PC-9 (cell line): ENCODE measurements around the gene SMARCC2. TPM values are rescaled to one million over a fixed set of nuclear protein-coding genes. Genes with fewer than 3 reads are reported as not detected.

ENCODE experiments used
- BruUV-seq: library from RNA; stranded (reverse); fragments of 400-500 nt; replicated peaks from 2 replicates; lab custom pipeline; 2021; lab: Mats Ljungman, UMichigan
- CTCF ChIA-PET: fragments of 300-600 bp; sonication (Branson Sonifier 250); formaldehyde crosslinking; loops from one replicate; lab custom pipeline; 2022; ENCODE audit warnings: antibody characterized with exemption; lab: Charles Lee
- POLR2A ChIA-PET: fragments of 300-600 bp; sonication (Branson Sonifier 250); formaldehyde crosslinking; loops from one replicate; lab custom pipeline; 2022; ENCODE audit warnings: antibody characterized with exemption; ENCODE audit not compliant: unreplicated experiment; lab: Charles Lee
- DNase-seq, 2 experiments: peaks; one replicate each; pipeline versions ENCODE4 v3.0.0 to v3.0.0-alpha.2; 2015 to 2022; ENCODE audit warnings: mixed read lengths in 1 of 2
- H2AFZ ChIP-seq: fragments of 200-600 bp; sonication (generic); 2 replicates; pipeline ENCODE4 v1.8.1; 2017; ENCODE audit warnings: antibody characterized with exemption
- H3F3A ChIP-seq: fragments of 200-600 bp; sonication (generic); 2 replicates; pipeline ENCODE4 v1.8.1; 2017; ENCODE audit warnings: antibody characterized with exemption, mild to moderate bottlenecking, low read depth; ENCODE audit not compliant: insufficient read depth
- H3K27ac ChIP-seq: fragments of 200-600 bp; sonication (generic); 2 replicates; pipeline ENCODE4 v1.6.1; 2016; ENCODE audit warnings: mixed run types
- H3K27me3 ChIP-seq: fragments of 200-600 bp; sonication (generic); 2 replicates; pipeline ENCODE4 v1.6.1; 2016; ENCODE audit warnings: low read depth, mixed run types; ENCODE audit not compliant: insufficient read depth
- H3K36me3 ChIP-seq: fragments of 200-600 bp; sonication (generic); 2 replicates; pipeline ENCODE4 v1.6.1; 2016; ENCODE audit warnings: low read depth, mixed run types
- H3K4me1 ChIP-seq: fragments of 200-600 bp; sonication (generic); replicated peaks from 2 replicates; pipeline ENCODE4 v1.6.1; 2016; ENCODE audit warnings: mixed run types; ENCODE audit not compliant: insufficient read depth
- H3K4me2 ChIP-seq: fragments of 200-600 bp; sonication (generic); 2 replicates; pipeline ENCODE4 v1.6.1; 2017; ENCODE audit warnings: mixed run types
- H3K4me3 ChIP-seq: fragments of 200-600 bp; sonication (generic); 2 replicates; pipeline ENCODE4 v1.6.1; 2016; ENCODE audit warnings: mixed run types
- H3K79me2 ChIP-seq: fragments of 200-600 bp; sonication (generic); 2 replicates; pipeline ENCODE4 v1.6.1; 2017; ENCODE audit warnings: low read depth, mixed run types
- H3K9me2 ChIP-seq: fragments of 200-600 bp; sonication (generic); 2 replicates; pipeline ENCODE4 v1.8.1; 2017; ENCODE audit warnings: mild to moderate bottlenecking; ENCODE audit not compliant: insufficient read depth
- H3K9me3 ChIP-seq: fragments of 200-600 bp; sonication (generic); 2 replicates; pipeline ENCODE4 v1.8.1; 2016; ENCODE audit warnings: low read depth; ENCODE audit not compliant: insufficient read depth
- H4K20me1 ChIP-seq: fragments of 200-600 bp; sonication (generic); 2 replicates; pipeline ENCODE4 v1.8.1; 2017; ENCODE audit not compliant: insufficient read depth
- EZH2 ChIP-seq: fragments of 200-600 bp; sonication (generic); IDR thresholded peaks from 2 replicates; pipeline ENCODE4 v1.8.0; 2017; ENCODE audit warnings: antibody characterized with exemption, low read depth
- intact Hi-C: fragments of 100-400 bp; cut with micrococcal nuclease; formaldehyde crosslinking; loops from one replicate; pipeline ENCODE4 v1.10.0; 2022; ENCODE audit not compliant: unreplicated experiment
- total RNA-seq: library from RNA; stranded (reverse); gene quantifications from 2 replicates; pipeline ENCODE4 v1.2.3, GENCODE V29; 2021
- TF ChIP-seq, protein P1 (sequence below): fragments of 200-600 bp; sonication (generic); conservative IDR thresholded peaks from 2 replicates; pipeline ENCODE4 v1.6.1; 2017; ENCODE audit warnings: mixed run types, antibody characterized with exemption, mild to moderate bottlenecking, moderate library complexity

SMARCC2 gene
- total RNA-seq, 1 experiment from 2014 or later, result 86.4 TPM

DNA sequence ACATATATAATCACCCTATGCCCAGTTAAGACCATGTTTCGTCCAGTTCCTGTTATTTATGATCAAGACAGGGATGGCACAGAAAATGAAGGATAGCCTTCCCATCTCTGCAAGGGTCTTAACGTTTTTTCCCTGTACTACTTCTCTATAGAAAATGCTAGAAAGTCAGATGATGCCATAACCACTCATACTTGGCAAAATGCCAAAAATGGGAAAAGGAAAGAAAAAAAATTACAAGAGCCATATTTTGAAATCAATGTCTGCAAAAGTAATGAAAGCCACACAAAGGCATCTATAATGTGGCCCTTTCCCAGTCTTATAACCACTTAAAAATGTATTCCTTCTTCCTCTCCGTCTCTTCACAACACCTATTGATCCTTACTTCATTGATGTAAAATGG, 38.7 kb downstream of the SMARCC2 start:
- Histone ChIP-seq H3F3A (peaks cover 30% of the 10 kb centered on the region), H3K79me2 (peaks cover 9% of the 10 kb centered on the region; the same call in 1 of the 2 replicates), H4K20me1 (no peaks in the 10 kb centered on the region), H3K27me3 (no peaks in the 10 kb centered on the region), H3K4me1 (peaks cover 35% of the 10 kb centered on the region), H3K36me3 (no peaks in the 10 kb centered on the region), H3K4me2 (no peak overlapping the region), H3K4me3 (no peak overlapping the region), H3K9me2 (no peaks in the 10 kb centered on the region), H3K27ac (no peak overlapping the region), H3K9me3 (no peaks in the 10 kb centered on the region), H2AFZ (no peak overlapping the region)
- no peak for TF ChIP-seq EZH2
- TF ChIP-seq, protein P1, sequence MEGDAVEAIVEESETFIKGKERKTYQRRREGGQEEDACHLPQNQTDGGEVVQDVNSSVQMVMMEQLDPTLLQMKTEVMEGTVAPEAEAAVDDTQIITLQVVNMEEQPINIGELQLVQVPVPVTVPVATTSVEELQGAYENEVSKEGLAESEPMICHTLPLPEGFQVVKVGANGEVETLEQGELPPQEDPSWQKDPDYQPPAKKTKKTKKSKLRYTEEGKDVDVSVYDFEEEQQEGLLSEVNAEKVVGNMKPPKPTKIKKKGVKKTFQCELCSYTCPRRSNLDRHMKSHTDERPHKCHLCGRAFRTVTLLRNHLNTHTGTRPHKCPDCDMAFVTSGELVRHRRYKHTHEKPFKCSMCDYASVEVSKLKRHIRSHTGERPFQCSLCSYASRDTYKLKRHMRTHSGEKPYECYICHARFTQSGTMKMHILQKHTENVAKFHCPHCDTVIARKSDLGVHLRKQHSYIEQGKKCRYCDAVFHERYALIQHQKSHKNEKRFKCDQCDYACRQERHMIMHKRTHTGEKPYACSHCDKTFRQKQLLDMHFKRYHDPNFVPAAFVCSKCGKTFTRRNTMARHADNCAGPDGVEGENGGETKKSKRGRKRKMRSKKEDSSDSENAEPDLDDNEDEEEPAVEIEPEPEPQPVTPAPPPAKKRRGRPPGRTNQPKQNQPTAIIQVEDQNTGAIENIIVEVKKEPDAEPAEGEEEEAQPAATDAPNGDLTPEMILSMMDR, result no peak
- POLR2A ChIA-PET, result interaction anchor here (0.6 kb wide), 1 partner anchor 11 kb away, joined by 9 read pairs; no protein-coding TSS in a partner anchor
- CTCF ChIA-PET, result interaction anchor here (0.6 kb wide), 2 partner anchors 18 to 176 kb away, joined by 5 to 11 read pairs; no protein-coding TSS in a partner anchor
- DNase-seq, result no peak
- BruUV-seq, result no TSS peak
- intact Hi-C loops, result no loop called here

DNA sequence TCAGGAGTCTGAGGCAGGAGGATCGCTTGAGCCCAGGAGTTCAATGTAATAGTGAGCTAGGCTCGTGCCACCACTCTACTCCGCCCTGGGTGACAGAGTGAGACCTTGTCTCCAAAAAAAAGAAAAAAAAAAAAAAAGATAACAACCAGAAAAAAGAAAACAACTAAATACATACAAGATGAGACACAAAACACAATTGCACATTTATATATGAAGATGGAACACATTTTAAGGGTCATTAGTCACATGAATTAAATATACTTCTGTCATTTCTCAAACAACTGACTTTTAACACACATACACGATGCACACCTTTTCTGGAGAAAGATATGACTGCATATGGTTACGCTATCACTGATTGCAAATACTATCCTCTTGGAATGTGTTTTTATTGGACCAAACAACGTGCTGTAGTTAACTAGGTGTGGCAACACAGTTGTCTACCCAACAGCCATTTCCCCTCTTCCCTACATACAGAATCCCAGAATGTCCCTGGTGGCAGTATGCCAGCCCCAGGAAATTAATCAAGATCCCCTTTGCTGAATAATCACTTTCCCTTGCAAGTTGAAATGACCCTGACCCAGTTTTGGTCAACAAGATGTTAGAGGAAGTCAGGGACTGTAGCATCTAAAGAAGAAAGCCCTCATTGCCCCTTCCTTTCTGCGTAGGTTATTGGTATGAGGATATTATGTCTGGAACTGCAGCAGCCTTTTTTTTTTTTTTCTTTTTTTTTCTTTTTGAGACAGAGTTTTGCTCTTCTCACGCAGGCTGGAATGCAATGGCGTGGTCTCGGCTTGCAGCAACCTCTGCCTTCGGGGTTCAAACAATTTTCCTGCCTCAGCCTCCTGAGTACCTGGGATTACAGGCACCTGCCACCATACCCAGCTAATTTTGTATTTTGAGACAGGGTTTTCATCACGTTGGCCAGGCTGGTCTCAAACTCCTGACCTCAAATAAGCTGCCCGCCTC, 42.5 kb downstream of the SMARCC2 start:
- Histone ChIP-seq H3K27me3 (no peaks in the 10 kb centered on the region), H3F3A (peaks cover 22% of the 10 kb centered on the region), H3K36me3 (no peaks in the 10 kb centered on the region; the same call in 1 of the 2 replicates), H3K79me2 (no peaks in the 10 kb centered on the region), H3K4me3 (no peak overlapping the region), H3K4me1 (peaks cover 27% of the 10 kb centered on the region), H2AFZ (no peak overlapping the region), H4K20me1 (no peaks in the 10 kb centered on the region), H3K9me2 (no peaks in the 10 kb centered on the region), H3K4me2 (peak overlapping the region; percentile 48), H3K27ac (peak overlapping the region; percentile 37; the same call in 1 of the 2 replicates), H3K9me3 (no peaks in the 10 kb centered on the region)
- intact Hi-C loops, result no loop called here
- TF ChIP-seq EZH2, result no peak
- TF ChIP-seq, protein P1, result no peak
- DNase-seq, result peak in 1 of 2 experiments; percentile 40
- CTCF ChIA-PET, result no interaction called here
- BruUV-seq, result no TSS peak
- POLR2A ChIA-PET, result interaction anchor here (0.7 kb wide), 1 partner anchor 375 kb away, joined by 3 read pairs; the partner anchor contains the start of gene RBMS2

DNA sequence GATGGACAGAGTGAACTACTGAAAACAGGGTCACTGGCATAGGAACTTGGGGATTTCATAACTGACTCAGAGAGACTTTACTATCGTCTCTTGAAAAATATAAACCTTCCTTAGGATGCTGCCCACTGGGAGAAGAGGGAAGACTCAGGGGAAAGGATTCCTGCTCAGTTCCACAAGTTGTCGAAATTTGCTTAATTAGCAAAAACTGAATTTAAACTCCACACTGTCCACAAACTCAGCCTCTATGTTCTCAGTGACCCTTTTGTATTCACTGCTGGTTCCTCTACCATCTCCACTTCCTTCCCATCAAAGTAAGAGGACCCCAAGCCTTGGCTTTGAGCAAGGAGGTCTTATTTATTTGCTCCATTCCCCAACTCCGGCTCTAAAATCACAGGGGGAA, 44.1 kb downstream of the SMARCC2 start:
- H3K9me2 ChIP-seq, result no peaks in the 10 kb centered on the region
- no peaks in the 10 kb centered on the region for H3K79me2 ChIP-seq
- ChIA-PET CTCF (no interaction called here), POLR2A (no interaction called here)
- H3K4me2 ChIP-seq, result no peak overlapping the region
- H3K4me3 ChIP-seq, result no peak overlapping the region
- no peaks in the 10 kb centered on the region for H3K27me3 ChIP-seq
- DNase-seq, result peak in 1 of 2 experiments; percentile 13
- peaks cover 14% of the 10 kb centered on the region for H3K4me1 ChIP-seq
- intact Hi-C loops, result no loop called here
- no peak overlapping the region for H2AFZ ChIP-seq
- no peaks in the 10 kb centered on the region; the same call in 1 of the 2 replicates for H3K36me3 ChIP-seq
- no peaks in the 10 kb centered on the region for H3K9me3 ChIP-seq
- H3K27ac ChIP-seq, result no peak overlapping the region
- TF ChIP-seq, protein P1, result no peak
- TF ChIP-seq EZH2, result no peak
- no peaks in the 10 kb centered on the region for H4K20me1 ChIP-seq
- H3F3A ChIP-seq, result peaks cover 15% of the 10 kb centered on the region
- BruUV-seq, result no TSS peak
